SK-N-SH (cell line): Measurements from ENCODE around the gene LOXL4. TPM values are rescaled to one million over a fixed set of nuclear protein-coding genes. Genes with fewer than 3 reads are reported as not detected.

Experiments
- CTCF ChIA-PET: fragments of 300-600, 350-600 bp; formaldehyde crosslinking; extraction: SDS; loops from one replicate; lab custom pipeline; 2021; lab: Yijun Ruan, JAX
- POLR2A ChIA-PET: fragments of 350-600 bp; sonication (Branson Sonifier 250); formaldehyde crosslinking; extraction: SDS; loops from one replicate; lab custom pipeline; 2020; ENCODE audit warnings: antibody characterized with exemption, inconsistent platforms; lab: Yijun Ruan, JAX
- DNase-seq: peaks from one replicate; pipeline ENCODE4 v3.0.0; 2012
- H2AFZ ChIP-seq: fragments of 200-600 bp; sonication (generic); 2 replicates; pipeline ENCODE4 v1.8.1; 2016; ENCODE audit warnings: antibody characterized with exemption, mild to moderate bottlenecking, low read depth
- H3F3A ChIP-seq: fragments of 200-600 bp; sonication (generic); replicated peaks from 2 replicates; pipeline ENCODE3; 2016; ENCODE audit warnings: antibody characterized with exemption, mild to moderate bottlenecking; ENCODE audit not compliant: insufficient read depth
- H3K27ac ChIP-seq, 2 experiments: fragments of 200-500 bp in 1 of 2; fragments of 200-600 bp in 1 of 2; sonication (Bioruptor generic) in 1 of 2; sonication (generic), shearing (Covaris generic) in 1 of 2; 2 replicates each; pipeline versions ENCODE4 v1.5.1 to v1.6.1; 2014 to 2016; ENCODE audit warnings: low read depth in 2 of 2, inconsistent platforms in 1 of 2, low read length in 1 of 2, mild to moderate bottlenecking in 1 of 2, mixed read lengths in 1 of 2
- H3K27me3 ChIP-seq: fragments of 200-600 bp; sonication (generic), shearing (Covaris generic); 2 replicates; pipeline ENCODE4 v1.6.1; 2016; ENCODE audit warnings: mixed run types; ENCODE audit not compliant: insufficient read depth
- H3K36me3 ChIP-seq, 2 experiments: fragments of 200-500 bp in 1 of 2; fragments of 200-600 bp in 1 of 2; sonication (Bioruptor generic) in 1 of 2; sonication (generic) in 1 of 2; replicated peaks in 1 of 2; 2 replicates each; pipeline versions ENCODE3 to v1.5.1; 2014 to 2016; ENCODE audit warnings: low read length in 1 of 2, mild to moderate bottlenecking in 1 of 2; ENCODE audit not compliant: insufficient read depth in 2 of 2, control insufficient read depth in 1 of 2
- H3K4me1 ChIP-seq, 2 experiments: fragments of 200-500 bp in 1 of 2; fragments of 200-600 bp in 1 of 2; sonication (Bioruptor generic) in 1 of 2; sonication (generic), shearing (Covaris generic) in 1 of 2; 2 replicates each; pipeline versions ENCODE4 v1.5.1 to v1.6.1; 2014 to 2016; ENCODE audit warnings: low read depth in 1 of 2, low read length in 1 of 2, mixed run types in 1 of 2; ENCODE audit not compliant: insufficient read depth in 2 of 2, control insufficient read depth in 1 of 2
- H3K4me2 ChIP-seq: fragments of 200-600 bp; sonication (generic), shearing (Covaris generic); 2 replicates; pipeline ENCODE4 v1.6.1; 2017; ENCODE audit warnings: mixed run types
- H3K4me3 ChIP-seq, 2 experiments: fragments of 200-500 bp in 1 of 2; fragments of 200-600 bp in 1 of 2; sonication (Bioruptor generic) in 1 of 2; sonication (generic), shearing (Covaris generic) in 1 of 2; 2 replicates each; pipeline versions ENCODE4 v1.5.1 to v1.8.1; 2014 to 2016; ENCODE audit warnings: low read depth in 2 of 2, inconsistent platforms in 1 of 2, low read length in 1 of 2, mild to moderate bottlenecking in 1 of 2, mixed read lengths in 1 of 2, moderate library complexity in 1 of 2
- H3K79me2 ChIP-seq: fragments of 200-600 bp; sonication (generic); 2 replicates; pipeline ENCODE4 v1.8.1; 2017; ENCODE audit warnings: mild to moderate bottlenecking; ENCODE audit not compliant: insufficient read depth
- H3K9ac ChIP-seq: fragments of 200-600 bp; sonication (generic); 2 replicates; pipeline ENCODE4 v1.6.1; 2017; ENCODE audit warnings: mixed run types
- H3K9me2 ChIP-seq: fragments of 200-600 bp; sonication (generic); 2 replicates; pipeline ENCODE4 v1.6.1; 2017; ENCODE audit warnings: mixed run types
- H3K9me3 ChIP-seq: fragments of 200-600 bp; sonication (generic); 2 replicates; pipeline ENCODE4 v1.6.1; 2017; ENCODE audit warnings: mixed run types, mild to moderate bottlenecking, moderate library complexity
- H4K20me1 ChIP-seq: fragments of 200-600 bp; sonication (generic); 2 replicates; pipeline ENCODE4 v1.6.1; 2017; ENCODE audit warnings: mild to moderate bottlenecking, mixed run types; ENCODE audit not compliant: insufficient read depth
- EZH2phosphoT487 ChIP-seq: fragments of 200-600 bp; sonication (generic); IDR thresholded peaks from 2 replicates; pipeline ENCODE4 v1.6.1; 2017; ENCODE audit warnings: low read depth, mixed run types, mild to moderate bottlenecking, antibody characterized with exemption, moderate library complexity, borderline replicate concordance
- FOXM1 ChIP-seq: IDR thresholded peaks from 2 replicates; pipeline ENCODE4 v1.4.0; 2012; ENCODE audit warnings: low read depth, mild to moderate bottlenecking
- GATA2 ChIP-seq: sonication (generic); formaldehyde crosslinking; IDR thresholded peaks from 2 replicates; pipeline ENCODE4 v1.5.0; 2020; ENCODE audit warnings: mild to moderate bottlenecking, missing genetic modification reagents
- MEF2A ChIP-seq: IDR thresholded peaks from 2 replicates; pipeline ENCODE4 v1.4.0; 2012; ENCODE audit warnings: low read depth, borderline replicate concordance
- NRF1 ChIP-seq: IDR thresholded peaks from 2 replicates; pipeline ENCODE4 v1.6.1; 2012; ENCODE audit warnings: low read depth, mild to moderate bottlenecking, low read length
- RCOR1 ChIP-seq: fragments of 150-350 bp; IDR thresholded peaks from 2 replicates; pipeline ENCODE4 v1.6.1; 2017; ENCODE audit warnings: antibody characterized with exemption, low read length
- SMC3 ChIP-seq: IDR thresholded peaks from 2 replicates; pipeline ENCODE4 v1.6.1; 2012; ENCODE audit warnings: low read depth, low read length, improper control_type of control experiment
- TEAD4 ChIP-seq: IDR thresholded peaks from 2 replicates; pipeline ENCODE4 v1.4.0; 2012; ENCODE audit warnings: mild to moderate bottlenecking, borderline replicate concordance; ENCODE audit not compliant: insufficient read depth
- WGBS: methylation state at CpG from one replicate; pipeline ENCODE4 v1.1.6; 2017; ENCODE audit warnings: low lambda C conversion rate; 5-methylcytosine and 5-hydroxymethylcytosine counted together
- polyA plus RNA-seq, 3 experiments: library from polyadenylated mRNA; depleted of rRNA; stranded (reverse); fragments of >200 nt; gene quantifications; 2 replicates each; pipeline ENCODE4 v1.2.3, GENCODE V29; 2012
- TF ChIP-seq, protein P1 (sequence below): IDR thresholded peaks from 2 replicates; pipeline ENCODE4 v1.4.0; 2012; ENCODE audit warnings: low read depth
- TF ChIP-seq, protein P2 (sequence below): IDR thresholded peaks from 2 replicates; pipeline ENCODE4; 2012
- TF ChIP-seq, protein P3 (sequence below): IDR thresholded peaks from 2 replicates; pipeline ENCODE4 v1.6.1; 2012; ENCODE audit warnings: mild to moderate bottlenecking, low read depth, low read length, moderate library complexity
- TF ChIP-seq, protein P4 (sequence below): fragments of 150-350 bp; IDR thresholded peaks from 2 replicates; pipeline ENCODE4 v1.6.1; 2017; ENCODE audit warnings: antibody characterized with exemption, low read length, low read depth, borderline replicate concordance
- TF ChIP-seq, protein P5 (sequence below): fragments of 200-600 bp; sonication (generic); IDR thresholded peaks from 2 replicates; pipeline ENCODE4 v1.6.1; 2017; ENCODE audit warnings: antibody characterized with exemption, mild to moderate bottlenecking, moderate library complexity

The LOXL4 gene
- polyA plus RNA-seq, 1 of the 3 experiments (the other 2 are of a cell fraction) = 1.7 TPM

DNA sequence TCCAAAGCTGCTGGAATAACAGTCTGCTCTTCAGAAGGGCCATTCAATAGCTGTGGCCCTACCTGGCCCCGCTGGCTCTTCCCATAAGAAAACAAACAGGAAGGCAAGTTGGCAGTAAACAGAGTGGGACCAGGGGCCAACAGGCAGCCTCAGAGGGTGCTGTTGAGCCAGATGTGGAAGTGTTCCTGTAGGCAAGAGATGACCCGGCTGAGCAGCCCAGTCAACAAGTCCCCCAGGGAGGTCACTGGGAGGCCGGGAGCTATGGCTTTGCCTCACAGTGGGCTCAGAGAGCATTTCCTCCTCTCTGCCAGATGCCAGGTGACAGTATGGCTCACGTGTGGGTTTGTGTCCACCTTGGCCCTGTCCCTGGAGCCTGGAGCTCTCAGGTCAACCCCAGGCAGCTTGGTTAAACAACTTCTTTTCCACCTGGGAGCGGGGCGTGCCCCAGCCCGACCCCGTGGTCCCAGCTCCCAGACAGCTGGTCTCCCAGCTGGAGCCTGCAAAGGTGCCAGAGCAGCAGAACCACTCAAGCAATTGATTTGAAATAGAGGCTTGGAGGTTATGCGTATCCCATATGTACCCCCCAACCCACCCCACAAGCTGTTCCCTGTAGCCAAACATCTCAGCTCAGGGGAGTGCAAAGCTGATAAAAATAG is 33.8 kb upstream of the LOXL4 start:
- TF ChIP-seq, protein P1, sequence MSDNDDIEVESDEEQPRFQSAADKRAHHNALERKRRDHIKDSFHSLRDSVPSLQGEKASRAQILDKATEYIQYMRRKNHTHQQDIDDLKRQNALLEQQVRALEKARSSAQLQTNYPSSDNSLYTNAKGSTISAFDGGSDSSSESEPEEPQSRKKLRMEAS = no peak
- TF ChIP-seq EZH2phosphoT487 = no peak
- TF ChIP-seq, protein P2, sequence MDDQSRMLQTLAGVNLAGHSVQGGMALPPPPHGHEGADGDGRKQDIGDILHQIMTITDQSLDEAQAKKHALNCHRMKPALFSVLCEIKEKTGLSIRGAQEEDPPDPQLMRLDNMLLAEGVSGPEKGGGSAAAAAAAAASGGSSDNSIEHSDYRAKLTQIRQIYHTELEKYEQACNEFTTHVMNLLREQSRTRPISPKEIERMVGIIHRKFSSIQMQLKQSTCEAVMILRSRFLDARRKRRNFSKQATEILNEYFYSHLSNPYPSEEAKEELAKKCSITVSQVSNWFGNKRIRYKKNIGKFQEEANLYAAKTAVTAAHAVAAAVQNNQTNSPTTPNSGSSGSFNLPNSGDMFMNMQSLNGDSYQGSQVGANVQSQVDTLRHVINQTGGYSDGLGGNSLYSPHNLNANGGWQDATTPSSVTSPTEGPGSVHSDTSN = no peak
- no peak for TF ChIP-seq SMC3
- TF ChIP-seq, protein P3, sequence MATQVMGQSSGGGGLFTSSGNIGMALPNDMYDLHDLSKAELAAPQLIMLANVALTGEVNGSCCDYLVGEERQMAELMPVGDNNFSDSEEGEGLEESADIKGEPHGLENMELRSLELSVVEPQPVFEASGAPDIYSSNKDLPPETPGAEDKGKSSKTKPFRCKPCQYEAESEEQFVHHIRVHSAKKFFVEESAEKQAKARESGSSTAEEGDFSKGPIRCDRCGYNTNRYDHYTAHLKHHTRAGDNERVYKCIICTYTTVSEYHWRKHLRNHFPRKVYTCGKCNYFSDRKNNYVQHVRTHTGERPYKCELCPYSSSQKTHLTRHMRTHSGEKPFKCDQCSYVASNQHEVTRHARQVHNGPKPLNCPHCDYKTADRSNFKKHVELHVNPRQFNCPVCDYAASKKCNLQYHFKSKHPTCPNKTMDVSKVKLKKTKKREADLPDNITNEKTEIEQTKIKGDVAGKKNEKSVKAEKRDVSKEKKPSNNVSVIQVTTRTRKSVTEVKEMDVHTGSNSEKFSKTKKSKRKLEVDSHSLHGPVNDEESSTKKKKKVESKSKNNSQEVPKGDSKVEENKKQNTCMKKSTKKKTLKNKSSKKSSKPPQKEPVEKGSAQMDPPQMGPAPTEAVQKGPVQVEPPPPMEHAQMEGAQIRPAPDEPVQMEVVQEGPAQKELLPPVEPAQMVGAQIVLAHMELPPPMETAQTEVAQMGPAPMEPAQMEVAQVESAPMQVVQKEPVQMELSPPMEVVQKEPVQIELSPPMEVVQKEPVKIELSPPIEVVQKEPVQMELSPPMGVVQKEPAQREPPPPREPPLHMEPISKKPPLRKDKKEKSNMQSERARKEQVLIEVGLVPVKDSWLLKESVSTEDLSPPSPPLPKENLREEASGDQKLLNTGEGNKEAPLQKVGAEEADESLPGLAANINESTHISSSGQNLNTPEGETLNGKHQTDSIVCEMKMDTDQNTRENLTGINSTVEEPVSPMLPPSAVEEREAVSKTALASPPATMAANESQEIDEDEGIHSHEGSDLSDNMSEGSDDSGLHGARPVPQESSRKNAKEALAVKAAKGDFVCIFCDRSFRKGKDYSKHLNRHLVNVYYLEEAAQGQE = no peak
- TF ChIP-seq NRF1 = no peak
- no peak for TF ChIP-seq TEAD4
- no peak for TF ChIP-seq GATA2 (CRISPR knock-in tag)
- TF ChIP-seq, protein P4, sequence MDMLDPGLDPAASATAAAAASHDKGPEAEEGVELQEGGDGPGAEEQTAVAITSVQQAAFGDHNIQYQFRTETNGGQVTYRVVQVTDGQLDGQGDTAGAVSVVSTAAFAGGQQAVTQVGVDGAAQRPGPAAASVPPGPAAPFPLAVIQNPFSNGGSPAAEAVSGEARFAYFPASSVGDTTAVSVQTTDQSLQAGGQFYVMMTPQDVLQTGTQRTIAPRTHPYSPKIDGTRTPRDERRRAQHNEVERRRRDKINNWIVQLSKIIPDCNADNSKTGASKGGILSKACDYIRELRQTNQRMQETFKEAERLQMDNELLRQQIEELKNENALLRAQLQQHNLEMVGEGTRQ = no peak
- no peak for TF ChIP-seq FOXM1
- TF ChIP-seq MEF2A = no peak
- TF ChIP-seq, protein P5, sequence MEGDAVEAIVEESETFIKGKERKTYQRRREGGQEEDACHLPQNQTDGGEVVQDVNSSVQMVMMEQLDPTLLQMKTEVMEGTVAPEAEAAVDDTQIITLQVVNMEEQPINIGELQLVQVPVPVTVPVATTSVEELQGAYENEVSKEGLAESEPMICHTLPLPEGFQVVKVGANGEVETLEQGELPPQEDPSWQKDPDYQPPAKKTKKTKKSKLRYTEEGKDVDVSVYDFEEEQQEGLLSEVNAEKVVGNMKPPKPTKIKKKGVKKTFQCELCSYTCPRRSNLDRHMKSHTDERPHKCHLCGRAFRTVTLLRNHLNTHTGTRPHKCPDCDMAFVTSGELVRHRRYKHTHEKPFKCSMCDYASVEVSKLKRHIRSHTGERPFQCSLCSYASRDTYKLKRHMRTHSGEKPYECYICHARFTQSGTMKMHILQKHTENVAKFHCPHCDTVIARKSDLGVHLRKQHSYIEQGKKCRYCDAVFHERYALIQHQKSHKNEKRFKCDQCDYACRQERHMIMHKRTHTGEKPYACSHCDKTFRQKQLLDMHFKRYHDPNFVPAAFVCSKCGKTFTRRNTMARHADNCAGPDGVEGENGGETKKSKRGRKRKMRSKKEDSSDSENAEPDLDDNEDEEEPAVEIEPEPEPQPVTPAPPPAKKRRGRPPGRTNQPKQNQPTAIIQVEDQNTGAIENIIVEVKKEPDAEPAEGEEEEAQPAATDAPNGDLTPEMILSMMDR = no peak
- no peak for TF ChIP-seq RCOR1
- TF ChIP-seq, all 33 proteins: peak for 0
- H2AFZ ChIP-seq = no peak overlapping the region

More for the DNA sequence above, 33.8 kb upstream of the LOXL4 start:
- no peak overlapping the region for H3K9ac ChIP-seq
- no peaks in the 10 kb centered on the region for H3K9me3 ChIP-seq
- H4K20me1 ChIP-seq = no peaks in the 10 kb centered on the region
- H3K36me3 ChIP-seq = no peaks in the 10 kb centered on the region
- POLR2A ChIA-PET = no interaction called here
- no peak overlapping the region for H3K27ac ChIP-seq
- CTCF ChIA-PET = interaction anchor here (1.5 kb wide), 1 partner anchor 16 kb away, joined by 3 read pairs; no protein-coding TSS in a partner anchor
- peaks cover 0 to 6% of the 10 kb centered on the region in 2 experiments; a peak in 1 of 4 replicates for H3K4me1 ChIP-seq
- no peaks in the 10 kb centered on the region for H3F3A ChIP-seq
- H3K79me2 ChIP-seq = no peaks in the 10 kb centered on the region
- WGBS = 61% methylated on average over 4 of the region's 9 CpGs
- H3K4me2 ChIP-seq = no peak overlapping the region
- DNase-seq = no peak
- no peak overlapping the region for H3K4me3 ChIP-seq
- no peaks in the 10 kb centered on the region for H3K9me2 ChIP-seq
- H3K27me3 ChIP-seq = no peaks in the 10 kb centered on the region
